Measurements from ENCODE around the gene AVEN.
"Not testable (repeated sequence)": the region's sequence is repeated elsewhere in the genome, so short reads cannot be mapped to it uniquely, and the experiment has no call there.

Gene AVEN

DNA sequence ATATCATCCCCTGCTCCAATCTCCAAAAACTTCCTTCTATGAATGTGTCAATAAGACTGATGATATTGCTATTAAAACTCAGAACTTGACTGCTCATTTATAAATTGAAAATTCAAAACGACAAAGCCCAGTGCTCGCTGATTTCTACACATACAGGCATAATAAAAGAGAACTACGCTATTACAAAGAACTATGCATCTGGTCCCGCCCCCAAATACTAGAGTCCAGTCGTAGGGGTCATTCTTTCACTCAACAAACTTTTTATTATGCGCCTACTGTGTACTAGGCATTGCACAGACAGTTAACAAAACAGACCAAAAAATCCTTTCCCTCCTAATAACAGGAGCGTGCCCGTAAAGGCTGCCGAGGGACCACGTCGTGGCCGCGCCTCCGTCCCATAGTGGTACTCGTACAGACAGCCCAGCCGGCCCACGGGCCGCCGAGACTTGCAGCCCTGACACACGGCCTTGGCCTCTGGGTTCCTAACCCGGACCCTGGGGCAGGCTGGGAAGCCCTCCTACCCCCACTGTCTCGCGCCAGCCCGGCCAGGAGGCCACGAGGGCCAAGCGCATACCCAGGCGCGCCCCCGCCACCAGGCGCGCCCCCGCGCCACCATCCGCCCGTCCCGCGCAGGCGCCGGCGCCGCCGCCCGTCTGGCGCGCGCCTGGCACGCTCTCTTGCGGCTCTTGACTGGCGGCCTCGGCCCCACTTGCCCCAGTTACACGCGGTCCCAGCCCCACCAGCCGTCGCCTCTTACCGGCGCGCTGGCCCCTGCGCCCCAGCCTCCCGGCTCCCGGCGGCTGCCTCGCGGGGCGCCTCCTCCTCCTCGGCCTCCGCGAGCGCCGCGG lies 757 bp downstream of the AVEN start:
- no peak for TF ChIP-seq ZFX (IDR thresholded peaks at IDR 0.05)
- TF ChIP-seq CTCF (conservative IDR thresholded peaks at IDR 0.05) = no peak
- H3K27ac ChIP-seq = peak overlapping the region; percentile 91

DNA sequence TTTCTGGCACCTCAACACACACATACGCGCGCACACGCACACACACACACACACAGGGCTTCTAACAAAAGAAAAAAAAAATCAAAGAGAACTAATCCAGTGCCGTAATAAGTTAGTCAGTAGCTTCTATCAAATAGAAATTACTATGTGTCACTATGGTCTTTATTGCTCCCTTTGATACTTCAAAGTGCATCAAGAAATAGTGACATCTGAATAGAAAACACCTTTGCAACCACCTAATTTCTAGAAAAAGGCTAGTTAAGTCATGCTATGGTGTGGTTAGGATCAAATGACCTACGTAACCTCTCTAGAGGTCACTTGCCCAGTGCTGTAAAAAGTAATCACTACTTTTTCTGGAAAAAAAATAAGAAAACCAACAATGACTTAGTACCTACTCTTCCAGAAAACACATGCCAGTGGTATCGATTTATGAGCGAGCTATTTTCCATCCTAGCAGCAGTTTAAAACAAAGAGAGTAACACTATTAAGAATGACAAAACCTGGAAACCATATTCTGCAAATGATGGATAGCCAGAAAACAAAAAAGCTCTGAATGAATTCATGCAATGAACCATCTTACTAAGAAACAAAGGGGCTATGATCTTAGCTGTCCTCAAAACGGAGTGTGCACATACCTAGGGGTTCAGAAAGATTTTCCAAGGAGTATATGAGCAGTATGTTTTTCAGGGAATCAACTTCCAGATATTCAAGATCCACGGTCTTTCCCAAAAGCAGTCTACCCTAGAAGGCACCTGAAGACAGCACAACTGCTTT lies 6.8 kb downstream of the AVEN start:
- TF ChIP-seq ZFX (IDR thresholded peaks at IDR 0.05) = no peak
- TF ChIP-seq CTCF (conservative IDR thresholded peaks at IDR 0.05) = no peak
- no peak overlapping the region for H3K27ac ChIP-seq

GRCh38 chr15:34027606-34028005 lies 11.4 kb downstream of the AVEN start:
- TF ChIP-seq CTCF (conservative IDR thresholded peaks at IDR 0.05) (no peak), ZFX (IDR thresholded peaks at IDR 0.05) (no peak)
- H3K27ac ChIP-seq = no peak overlapping the region

DNA sequence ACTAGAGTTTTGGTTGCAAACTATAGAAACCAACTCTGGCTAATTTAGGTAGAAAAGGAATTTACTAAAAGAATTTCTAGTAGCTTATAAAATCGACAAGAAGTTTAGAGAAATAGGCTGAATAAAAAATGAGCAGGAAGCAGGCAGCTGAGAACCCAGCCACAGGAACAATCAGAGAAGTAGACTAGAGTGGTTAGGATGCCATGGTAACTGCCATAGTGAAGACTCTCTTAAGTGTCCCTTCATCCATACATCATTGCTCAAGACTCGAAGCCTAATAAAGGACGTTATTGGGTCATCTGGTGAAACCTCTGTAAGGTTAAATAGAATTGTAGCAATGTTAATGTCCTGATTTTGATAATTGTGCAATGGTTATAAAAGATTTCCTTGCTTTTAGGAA lies 13.8 kb downstream of the AVEN start:
- no peak overlapping the region for H3K27ac ChIP-seq
- TF ChIP-seq ZFX (IDR thresholded peaks at IDR 0.05) (no peak), CTCF (conservative IDR thresholded peaks at IDR 0.05) (no peak)

DNA sequence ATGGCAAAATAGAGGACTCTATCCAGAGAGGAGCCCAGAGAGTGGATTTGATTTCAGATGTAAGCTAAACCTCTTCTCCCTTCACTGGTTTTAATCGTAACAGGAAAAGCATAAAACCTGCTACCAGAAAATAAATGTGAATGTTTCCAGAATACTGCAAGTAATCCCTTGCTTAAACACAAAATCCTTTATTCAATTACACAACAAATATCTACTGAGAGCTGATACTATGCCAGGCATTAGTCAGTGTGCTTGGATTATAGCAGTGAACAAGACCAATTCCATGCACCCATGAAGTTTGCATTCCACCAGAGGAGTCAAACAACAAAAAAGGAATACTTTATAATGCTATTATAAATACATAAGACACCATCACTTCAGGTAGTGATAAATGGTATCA lies 15.1 kb downstream of the AVEN start:
- no peak overlapping the region for H3K27ac ChIP-seq
- no peak for TF ChIP-seq CTCF (conservative IDR thresholded peaks at IDR 0.05)
- no peak for TF ChIP-seq ZFX (IDR thresholded peaks at IDR 0.05)

DNA sequence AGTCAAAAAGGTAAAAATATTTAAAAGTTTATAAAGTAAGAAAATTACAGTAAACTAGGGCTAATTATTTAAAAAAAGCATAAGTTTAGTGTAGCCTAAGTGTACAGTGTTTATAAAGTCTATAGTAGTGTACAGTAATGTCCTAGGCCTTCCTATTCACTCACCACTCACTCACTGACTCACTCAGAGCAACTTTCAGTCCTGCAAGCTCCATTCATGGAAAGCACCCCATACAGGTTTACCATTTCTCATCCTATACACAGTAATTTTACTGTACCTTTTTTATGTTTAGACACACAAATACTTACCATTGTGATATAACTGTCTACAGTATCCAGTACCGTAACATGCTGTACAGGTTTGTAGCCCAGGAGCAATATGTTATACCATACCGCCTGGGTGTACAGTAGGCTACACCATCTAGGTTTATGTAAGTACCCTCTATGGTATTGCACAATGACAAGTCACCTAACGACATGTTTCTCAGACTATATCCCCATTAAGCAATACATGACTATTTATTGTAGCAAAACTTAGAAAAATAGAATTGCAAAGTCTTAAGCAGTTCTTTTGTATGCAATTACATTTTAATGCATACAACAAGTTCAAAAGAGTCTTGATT lies 19.5 kb downstream of the AVEN start:
- H3K27ac ChIP-seq = no peak overlapping the region
- TF ChIP-seq ZFX (IDR thresholded peaks at IDR 0.05) (no peak), CTCF (conservative IDR thresholded peaks at IDR 0.05) (no peak)

DNA sequence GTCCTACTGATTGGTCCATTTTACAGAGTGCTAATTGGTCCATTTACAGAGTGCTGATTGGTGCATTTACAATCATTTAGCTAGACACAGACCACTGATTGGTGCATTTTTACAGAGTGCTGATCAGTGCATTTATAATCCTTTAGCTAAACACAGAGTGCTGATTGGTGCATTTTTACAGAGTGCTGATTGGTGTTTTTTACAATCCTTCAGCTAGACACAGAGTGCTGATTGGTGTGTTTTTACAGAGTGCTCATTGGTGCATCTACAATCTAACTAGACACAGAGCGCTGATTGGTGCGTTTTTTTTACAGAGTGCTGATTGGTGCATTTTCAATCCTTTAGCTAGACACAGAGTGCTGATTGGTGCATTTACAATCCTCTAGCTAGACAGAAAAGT lies 20.3 kb downstream of the AVEN start:
- not testable (repeated sequence) for H3K27ac ChIP-seq
